HG03025 (cell line): Measurements from ENCODE around the gene CRYBG1.
"Not testable (repeated sequence)": the region's sequence is repeated elsewhere in the genome, so short reads cannot be mapped to it uniquely, and the experiment has no call there.

Source experiments
- ATAC-seq: cut with Tn5 transposase; IDR thresholded peaks from one replicate; pipeline ENCODE4 v1.9.1; 2021; ENCODE audit warnings: mild to moderate bottlenecking, moderate library complexity; ENCODE audit not compliant: unreplicated experiment, low FRiP score

The CRYBG1 gene

DNA sequence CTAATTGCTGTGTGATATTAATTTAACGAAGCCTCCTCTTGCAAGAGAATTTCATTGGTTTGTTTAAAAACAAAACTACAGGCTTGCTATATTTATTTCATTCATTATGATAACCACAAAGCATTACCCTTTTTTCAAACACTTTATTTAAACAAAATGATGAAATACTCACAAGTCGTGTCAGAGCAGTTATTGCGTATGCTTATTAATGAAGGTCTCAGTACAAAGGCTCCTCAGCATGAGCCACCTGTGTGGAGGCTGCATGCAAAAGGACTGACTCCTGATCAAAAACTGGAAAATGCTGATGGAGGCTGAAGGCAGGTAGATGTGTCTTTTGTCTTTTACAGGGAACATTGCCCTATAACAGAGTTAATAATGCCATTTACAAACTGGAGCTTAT, 130.5 kb downstream of the CRYBG1 start:
- ATAC-seq: no peak

DNA sequence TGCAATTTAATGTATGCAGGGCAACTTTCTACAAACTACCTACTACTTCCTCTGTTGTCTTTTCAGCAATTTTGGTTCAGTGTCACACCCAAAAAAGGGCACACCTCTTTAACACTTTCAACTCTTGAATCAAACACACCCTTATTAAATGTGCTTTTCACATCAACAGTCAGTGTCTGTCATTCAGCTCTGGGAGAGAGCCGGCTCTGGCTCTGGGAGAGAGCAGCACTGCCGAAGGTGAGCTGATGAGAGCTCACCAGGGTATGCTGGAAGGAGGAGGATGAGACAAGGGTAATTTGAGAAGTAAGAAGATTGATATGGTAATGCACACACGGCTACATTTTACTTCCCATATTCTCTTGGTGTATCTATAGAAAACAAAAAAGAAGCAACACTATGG, 134.5 kb downstream of the CRYBG1 start:
- no peak for ATAC-seq

DNA sequence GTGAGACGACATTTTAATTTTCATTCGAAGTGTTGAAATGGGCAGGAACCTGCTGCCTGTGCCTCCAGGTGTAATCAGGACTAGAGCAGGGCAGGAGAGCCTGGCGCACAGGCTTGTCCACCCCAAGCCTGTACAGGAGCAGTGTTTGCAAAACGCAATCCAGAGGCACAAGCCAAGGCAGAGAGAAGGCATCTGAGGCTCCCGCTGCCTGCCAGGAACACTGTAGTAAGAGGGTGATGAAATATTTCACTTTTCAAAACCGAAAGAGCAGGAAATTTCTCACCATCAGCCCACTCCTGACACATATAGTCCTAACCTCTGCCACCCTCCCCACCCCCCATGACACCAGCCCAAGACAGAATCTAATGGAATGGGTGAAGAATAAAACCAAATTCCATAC, 136.3 kb downstream of the CRYBG1 start:
- no peak for ATAC-seq

DNA sequence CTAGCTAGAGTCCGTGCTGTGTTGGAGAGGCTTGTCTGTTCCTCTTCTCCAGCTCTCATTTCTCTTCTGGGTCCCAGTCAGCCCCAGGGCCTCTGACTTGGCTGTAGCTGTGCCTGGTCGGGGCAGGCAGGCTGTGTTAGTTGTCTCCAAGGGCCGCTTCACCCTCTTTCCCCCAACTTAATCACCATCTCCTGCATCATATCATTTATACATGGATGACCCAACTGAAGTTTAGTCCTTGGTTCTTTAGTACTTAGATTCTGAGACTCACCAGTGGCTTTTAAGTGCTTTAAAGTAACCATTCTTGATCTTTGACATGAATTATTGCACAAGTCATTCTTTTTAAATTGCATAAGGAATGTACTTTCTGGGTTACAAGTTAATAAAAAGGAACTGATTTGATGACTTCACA, 141.4 kb downstream of the CRYBG1 start:
- ATAC-seq: no peak

DNA sequence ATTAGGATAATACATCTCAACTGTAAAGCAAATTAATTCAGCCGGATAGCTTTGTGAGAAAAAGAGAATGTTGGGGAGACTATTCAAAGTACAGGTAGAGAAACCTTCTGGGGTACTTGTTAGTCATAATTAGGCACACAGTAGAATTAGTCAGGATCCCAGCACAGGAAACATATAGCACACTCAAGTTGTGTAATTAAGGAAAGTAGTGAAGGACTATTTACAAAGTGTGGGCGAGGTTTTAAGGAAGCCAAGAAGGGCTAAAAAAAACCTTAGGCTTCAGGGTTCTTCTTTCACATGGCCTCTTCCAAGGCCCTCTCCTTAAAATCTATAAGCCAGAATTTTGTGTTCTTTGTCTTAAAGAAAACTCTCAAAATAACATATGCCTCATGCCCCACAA, 142.0 kb downstream of the CRYBG1 start:
- no peak for ATAC-seq

DNA sequence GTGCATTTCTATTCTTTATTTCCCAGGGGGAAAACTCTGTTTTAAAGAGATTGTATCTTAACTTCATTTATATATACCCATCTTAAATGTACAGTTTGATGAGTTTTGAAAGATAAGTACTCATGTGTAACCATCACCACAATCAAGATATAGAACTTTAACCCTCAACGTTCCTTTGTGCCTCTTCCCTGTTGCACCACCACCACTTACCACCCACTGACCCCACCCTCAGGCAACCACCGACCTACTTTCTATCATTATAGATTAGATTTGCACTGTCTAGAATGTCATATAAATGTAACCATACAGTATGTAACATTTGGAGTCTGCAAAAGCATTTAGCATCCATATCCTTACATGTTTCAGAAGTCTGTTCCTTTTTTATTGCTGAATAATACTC, 147.8 kb downstream of the CRYBG1 start:
- no peak for ATAC-seq

DNA sequence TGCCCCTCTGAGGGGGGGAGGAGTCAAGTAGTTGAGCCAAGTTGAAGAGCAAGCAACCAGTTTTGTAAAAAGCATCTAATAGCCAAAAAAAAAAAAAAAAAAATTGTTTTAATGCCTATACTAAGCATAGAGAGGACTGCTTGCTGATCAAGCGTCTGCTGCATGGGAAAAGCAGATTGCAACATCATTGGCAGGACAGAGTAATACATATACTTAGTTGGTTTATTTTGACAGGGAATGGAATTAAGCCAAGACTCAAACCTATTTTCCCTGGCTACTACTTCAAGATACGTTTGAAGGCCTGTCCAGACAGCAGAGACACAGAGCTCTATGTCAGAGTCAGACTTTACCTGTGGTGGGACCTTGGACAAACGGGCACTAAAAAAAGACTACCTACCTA, 148.3 kb downstream of the CRYBG1 start:
- no peak for ATAC-seq

DNA sequence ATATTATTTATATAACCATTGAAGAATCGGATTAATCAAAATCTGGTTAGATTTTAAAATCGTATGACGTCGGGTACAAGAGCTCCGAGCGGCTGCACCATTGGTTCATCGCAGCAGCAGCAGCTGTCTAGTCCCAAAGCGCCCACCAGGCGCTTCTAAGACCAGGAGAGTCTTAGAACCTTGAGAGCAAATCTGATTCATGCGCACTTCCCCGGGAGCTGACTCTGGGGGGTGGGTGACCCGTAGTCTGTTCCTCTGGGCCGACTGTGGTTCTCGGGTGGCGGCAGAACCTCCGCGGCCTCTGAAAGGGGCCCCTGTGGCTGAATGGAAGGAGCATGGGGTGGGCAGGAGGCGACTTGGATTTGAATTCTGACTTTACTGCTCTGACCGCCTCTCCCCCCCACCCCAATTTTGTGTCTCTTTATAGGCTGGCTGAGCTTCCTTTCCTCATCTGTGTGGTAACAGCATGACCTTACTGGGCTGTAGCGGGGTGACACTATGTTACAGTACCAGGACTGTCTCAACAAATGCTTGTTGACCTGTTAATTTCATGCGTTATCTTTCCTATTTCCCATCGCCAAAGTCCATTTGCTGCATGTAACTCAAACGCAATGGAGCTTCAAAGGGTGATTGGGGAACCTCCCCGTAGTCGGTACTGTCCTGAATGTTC, 149.0 kb downstream of the CRYBG1 start:
- ATAC-seq: no peak

DNA sequence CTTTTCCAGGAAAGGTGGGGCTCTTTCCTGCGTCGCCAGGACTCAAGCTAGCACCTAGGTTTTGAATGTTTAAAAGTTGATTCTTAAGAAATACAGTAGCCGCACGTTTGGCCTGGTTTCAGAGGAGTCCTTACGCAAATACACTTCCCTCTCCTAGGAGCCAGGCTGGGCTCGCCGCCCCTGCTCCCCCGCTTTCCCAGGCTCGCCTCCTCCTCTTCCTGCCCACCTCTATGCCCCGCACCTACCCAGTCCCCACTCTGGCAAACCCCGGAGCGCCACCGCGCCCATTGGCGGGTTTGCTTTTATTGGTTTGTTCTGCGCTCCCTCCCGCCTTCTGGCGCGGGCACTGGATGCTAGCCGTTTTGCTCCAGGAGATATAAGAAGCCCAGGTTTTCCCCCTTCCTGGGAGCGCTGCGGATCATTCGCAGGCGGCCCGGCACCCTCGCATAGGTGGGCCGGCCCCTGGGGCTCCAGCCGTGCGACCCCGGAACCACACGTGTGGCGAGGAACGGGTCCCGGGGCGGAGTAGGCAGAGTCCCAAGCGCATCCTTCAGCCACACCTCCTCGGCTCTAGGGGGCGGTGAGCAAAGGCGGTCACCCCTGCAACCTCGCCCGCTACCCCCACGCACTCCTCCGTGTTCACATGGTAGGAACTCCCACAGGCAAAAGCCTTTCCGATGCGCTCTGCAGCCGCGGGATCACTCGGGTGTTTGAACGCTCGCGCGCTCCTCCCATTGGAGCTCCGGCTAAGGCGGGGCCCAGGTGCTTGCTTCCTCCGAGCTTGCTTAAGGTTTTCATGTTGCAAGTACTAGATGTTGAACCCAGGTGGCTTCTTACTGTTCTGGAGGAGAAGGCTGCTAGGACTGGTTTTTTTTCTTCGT, 149.8 kb downstream of the CRYBG1 start:
- peak; percentile 27 for ATAC-seq

DNA sequence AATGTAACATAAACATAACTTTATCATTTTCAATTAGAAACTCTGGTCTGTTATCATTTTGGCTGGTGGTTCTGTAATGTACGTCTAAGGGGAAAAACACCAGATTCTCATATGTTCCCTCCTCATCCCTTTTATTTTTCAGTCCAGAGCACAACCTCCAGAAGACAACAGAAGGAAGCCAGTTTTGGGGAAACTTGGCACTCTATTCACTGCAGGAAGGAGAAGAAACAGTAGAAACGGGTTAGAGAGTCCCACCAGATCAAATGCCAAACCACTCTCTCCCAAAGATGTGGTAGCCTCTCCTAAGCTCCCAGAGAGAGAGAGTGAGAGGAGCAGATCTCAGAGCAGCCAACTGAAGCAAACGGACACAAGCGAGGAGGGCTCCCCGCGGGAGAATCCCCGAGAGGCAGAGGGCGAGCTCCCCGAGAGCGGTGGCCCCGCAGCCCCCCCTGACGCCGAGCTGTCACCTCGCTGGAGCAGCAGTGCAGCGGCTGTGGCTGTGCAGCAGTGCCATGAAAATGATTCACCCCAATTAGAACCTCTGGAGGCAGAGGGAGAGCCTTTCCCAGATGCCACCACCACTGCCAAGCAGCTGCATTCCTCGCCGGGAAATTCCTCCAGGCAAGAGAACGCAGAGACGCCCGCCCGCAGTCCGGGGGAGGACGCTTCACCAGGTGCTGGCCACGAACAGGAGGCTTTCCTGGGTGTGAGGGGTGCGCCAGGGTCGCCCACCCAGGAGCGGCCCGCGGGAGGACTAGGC, 151.0 kb downstream of the CRYBG1 start:
- no peak for ATAC-seq

DNA sequence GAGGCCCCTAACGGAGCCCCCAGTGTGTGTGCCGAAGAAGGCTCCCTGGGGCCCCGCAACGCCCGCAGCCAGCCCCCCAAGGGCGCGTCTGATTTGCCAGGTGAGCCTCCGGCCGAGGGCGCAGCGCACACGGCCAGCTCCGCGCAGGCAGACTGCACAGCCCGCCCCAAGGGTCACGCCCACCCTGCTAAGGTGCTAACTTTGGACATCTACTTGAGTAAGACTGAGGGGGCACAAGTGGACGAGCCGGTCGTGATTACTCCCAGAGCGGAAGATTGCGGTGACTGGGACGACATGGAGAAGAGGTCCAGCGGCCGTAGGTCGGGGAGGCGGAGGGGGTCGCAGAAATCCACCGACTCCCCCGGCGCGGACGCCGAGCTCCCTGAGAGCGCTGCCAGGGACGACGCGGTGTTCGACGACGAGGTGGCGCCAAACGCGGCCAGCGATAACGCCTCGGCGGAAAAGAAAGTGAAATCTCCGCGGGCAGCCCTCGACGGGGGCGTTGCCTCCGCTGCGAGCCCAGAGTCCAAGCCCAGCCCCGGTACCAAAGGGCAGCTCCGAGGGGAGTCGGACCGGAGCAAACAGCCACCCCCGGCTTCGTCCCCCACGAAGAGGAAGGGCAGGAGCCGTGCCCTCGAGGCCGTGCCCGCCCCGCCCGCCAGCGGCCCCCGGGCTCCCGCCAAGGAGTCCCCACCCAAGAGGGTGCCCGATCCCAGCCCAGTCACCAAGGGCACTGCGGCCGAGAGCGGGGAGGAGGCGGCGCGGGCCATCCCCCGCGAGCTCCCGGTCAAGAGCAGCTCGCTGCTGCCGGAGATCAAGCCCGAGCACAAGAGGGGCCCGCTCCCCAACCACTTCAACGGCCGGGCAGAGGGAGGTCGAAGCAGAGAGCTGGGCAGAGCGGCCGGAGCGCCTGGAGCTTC, 151.8 kb downstream of the CRYBG1 start:
- ATAC-seq: peak; percentile 64

DNA sequence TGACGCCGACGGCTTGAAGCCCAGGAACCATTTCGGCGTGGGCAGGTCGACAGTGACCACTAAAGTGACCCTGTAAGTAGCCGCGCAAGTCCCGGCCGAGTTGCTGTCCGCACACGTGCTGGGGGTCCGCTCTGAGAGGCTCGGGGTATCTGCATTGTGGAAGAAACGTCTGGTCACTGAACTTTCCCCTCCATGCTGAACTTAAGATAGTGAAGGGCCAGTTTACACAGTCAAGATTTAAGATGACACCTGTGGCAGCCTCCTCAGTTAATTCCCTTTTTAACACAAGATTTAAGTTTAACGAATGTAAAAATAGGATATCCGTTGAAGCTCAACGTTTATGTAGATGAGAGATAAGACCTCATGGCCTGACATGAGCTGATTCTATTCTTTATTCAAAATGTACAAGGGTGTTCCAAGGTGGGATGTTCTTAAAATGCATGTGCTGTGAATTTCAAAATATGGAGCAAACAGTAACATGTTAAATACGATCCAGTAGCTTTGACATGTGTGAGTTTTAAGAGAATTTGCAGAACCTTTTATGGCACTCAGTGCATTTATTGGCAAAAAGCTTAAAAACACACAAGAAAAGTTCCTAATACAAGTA, 152.6 kb downstream of the CRYBG1 start:
- no peak for ATAC-seq

DNA sequence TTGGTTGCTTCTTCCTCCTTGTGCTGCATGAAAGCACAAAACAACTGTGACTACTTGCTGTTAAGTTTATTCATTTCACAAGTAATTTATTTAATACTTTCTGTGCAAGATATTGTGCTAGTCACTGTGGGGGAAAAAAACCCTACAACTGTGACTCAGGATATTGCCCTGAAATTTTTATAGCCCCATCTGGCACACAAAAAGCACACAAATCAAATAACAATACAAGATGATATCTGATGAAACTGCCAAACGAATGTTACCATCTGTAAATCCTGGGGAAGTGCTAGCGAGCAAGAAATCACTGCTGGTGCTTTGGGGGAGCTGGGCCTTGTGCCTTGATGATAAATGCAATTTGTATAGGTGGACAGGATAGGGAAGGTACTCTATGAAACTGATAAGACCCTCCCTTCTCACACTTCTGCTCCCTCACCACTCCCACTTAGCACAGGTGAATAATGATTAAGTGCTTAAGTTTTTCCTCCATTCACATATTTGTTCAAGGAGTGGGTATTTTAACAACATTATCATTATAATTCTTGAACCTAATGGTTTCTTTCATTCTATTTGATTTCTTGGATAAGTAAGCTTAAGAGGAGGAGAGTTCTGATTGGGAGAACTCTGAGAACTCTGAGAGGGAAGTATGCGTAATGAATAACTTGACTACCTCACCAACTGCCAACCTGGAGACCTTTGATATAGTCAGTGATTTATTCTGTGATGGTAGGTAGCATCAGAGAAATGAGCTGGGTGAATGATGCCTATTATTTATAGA, 153.5 kb downstream of the CRYBG1 start:
- no peak for ATAC-seq

DNA sequence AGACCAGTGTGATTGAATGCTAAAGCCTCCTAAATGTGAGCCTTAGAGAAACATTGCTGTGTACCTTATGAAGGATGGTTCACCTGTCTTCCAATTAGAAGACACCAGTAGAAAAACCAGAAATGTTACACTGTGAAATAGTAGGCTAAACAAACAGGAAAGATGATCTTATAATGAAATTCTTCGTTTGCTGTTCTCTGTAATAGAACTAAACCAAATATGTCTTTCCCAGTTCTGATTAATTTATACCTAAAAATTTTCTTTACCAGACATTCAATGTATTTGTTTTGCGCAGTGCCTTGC, 154.0 kb downstream of the CRYBG1 start:
- ATAC-seq: no peak

DNA sequence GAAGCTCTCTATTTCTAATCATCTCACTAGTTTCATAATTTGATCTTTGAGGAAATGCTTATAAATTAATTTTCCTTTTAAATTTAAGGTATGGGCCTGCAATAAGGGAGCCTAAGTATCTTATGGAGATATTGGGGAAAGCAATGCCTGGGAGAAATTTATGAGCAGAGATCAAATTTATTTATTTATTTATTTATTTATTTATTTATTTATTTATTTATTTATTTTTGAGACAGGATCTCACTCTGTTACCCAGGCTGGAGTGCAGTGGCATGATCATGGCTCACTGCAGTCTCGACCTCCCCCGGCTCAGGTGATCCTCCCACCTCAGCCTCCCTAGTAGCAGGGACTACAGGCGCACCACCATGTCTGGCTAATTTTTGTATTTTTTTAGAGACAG, 155.1 kb downstream of the CRYBG1 start:
- not testable (repeated sequence) for ATAC-seq

DNA sequence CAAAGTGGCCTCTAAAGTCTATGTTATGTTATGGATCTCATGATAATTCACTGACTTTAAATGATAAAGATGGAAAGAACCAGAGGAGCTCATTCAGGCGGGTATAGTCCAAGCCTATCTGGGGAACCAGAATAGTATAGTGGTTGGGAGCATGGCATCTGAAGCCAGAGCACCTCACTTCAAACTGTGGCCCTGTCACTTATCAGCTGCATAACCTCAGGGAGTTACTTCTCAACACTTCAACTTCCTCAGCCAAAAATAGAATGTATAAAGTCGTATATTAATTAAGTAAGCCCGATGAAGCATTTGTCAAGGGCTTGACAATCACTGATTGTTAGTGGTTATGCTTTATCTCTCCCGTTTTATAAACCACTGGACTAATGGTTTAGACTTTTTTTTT, 156.1 kb downstream of the CRYBG1 start:
- no peak for ATAC-seq

DNA sequence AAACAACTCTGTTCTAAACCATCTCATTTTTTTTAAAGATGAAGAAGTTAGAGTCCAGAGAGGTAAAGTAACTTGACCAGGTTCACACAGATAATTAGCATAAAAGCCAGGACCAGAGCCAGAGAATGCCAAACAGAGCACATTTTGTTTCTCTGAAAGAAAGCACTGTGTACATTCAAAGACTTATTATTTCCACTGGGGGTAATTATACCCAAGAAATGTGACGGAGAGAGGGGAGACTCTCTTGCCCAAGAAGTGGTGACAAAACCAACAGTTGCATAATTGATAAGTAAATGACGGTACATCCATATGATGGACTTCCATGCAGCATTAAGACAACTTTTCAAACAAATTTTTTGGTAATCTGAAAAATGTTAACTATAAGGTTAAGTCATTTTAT, 157.2 kb downstream of the CRYBG1 start:
- ATAC-seq: no peak

DNA sequence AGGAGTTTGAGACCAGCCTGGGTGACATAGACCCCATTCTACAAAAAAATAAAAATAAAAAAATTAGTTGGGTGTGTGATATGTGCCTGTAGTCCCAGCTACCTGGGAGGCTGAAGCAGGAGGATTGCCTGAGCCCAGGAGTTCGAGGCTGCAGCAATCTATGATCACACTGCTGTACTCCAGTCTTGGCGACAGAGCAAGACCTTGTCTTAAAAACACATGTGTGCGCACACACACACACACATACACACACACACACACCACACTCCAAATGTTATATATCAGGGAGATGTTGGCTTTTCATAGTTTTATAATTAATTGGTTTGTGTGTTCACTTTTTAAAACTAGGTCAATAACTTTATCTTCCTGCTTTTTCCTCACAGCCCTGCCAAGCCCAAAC, 158.2 kb downstream of the CRYBG1 start:
- ATAC-seq: no peak
